ENCODE data around the gene BRICD5.

BRICD5 gene

DNA sequence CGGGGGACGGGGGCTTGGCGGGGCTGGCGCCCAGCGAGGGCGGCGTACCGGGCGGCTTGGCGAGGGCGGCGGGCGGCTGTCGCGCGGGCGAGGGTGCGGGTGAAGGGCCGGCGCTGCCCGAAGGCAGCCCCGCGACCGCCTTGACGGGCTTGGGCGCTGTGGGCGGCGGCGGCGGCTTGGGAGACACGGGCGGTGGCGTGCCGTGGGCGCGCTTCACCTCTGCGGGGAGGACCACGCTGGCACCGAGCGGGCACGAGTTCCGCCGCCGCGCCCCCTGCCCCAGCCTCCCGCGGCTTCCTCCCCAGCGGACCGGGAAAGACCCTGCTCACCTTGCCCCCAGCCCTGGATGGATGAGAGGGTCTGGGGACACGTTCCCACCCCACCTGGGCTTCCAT, 31.6 kb downstream of the BRICD5 start:
- no peak for DNase-seq

DNA sequence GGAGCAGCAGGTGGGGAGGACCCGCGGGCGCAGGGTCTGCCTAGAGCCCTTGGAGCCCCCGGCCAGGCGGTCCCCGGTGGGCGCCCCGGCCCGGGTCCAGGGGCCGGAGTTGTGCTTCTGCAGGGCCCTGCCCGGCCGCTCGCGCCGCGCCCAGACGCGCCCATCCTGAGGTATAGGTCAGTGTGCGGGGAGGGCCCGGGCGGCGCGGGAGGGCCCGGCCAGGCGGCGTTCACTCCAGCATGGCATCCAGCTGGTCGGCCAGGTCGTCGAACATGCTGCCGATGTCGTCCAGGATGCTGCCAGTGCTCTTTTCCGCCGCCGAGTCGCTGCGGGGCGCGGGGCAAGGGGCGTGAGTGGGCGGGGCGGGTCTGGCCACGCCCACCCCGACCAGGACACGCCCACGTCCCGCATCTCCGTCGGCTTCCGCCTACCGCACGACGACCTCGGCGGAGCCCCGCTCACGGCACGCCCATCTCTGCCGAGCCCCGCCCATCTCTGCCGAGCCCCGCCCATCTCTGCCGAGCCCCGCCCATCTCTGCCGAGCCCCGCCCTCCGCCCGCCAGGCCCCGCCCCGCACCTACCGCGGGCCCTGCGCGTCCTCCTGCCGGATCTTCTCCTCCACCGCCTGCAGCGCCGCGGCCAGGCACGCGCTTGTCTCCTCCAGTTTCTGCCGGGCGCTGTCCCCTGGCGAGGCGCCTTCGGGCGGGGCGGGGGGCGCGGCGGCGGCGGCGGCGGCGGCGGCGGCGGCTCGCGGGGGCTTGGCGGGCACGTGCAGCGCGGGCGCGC, 32.1 kb downstream of the BRICD5 start:
- DNase-seq, result peak; percentile 79

DNA sequence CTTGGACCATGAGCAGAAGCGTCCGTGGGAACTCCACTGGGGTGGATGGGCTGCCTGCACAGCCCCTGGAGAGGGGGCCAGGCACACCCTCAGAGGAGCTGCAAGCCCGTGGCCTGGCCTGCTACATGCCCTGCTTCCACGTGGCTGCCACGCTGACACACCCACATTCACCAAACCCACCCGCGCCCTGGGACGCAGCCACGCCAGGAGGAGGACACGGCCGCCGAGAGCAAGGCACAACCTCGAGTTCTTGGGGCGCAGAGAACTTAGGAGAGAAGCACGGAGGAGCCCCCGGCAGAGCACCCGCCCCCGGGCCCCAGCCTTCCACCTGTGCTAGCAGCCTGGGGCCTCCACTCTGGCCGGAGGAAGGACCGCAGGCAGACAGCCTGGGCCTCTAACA, 33.1 kb downstream of the BRICD5 start:
- DNase-seq, result no peak

DNA sequence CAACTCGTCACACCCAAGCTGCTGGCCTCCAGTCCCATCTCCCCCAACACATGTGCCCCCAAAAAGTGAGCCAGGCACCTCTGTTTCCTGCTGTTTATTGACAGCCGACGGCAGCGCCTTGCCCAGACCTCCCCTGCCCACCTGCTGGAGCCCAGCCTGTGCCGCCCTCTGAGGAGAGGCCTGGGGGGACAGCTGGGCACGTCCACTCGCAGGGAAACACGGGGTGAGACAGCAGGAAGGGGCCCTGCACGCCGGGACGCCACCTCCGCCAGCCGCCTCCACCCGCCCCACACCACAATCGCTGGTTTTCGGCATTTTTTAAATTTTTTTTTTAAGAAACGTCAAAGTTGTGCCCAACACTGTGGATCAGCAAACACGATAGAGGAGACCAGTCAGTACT, 33.6 kb downstream of the BRICD5 start:
- DNase-seq, result no peak

DNA sequence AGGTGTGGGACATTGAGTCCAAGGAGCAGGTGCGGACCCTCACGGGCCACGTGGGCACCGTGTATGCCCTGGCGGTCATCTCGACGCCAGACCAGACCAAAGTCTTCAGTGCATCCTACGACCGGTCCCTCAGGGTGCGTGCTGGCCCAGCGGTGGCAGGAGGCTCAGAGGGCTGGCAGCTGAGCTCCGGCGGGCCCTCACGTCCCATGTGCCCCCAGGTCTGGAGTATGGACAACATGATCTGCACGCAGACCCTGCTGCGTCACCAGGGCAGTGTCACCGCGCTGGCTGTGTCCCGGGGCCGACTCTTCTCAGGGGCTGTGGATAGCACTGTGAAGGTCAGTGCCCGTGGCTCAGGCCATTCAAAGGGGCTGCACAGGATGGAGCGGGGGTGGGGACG, 34.6 kb downstream of the BRICD5 start:
- DNase-seq, result no peak

DNA sequence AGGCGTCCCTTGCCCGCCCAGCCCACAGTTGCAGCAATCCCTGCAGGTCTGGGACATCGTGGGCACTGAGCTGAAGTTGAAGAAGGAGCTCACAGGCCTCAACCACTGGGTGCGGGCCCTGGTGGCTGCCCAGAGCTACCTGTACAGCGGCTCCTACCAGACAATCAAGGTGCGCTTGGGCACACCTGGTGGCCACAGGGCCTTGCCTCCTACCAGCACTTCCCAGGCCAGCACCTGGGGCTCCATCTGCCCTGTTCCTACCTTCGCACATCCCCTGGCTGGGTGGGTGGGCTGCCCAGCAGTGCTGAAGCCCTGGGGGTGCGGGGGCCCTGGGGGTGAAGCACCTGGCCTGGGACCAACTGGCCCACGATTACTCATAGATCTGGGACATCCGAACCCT, 35.2 kb downstream of the BRICD5 start:
- no peak for DNase-seq

DNA sequence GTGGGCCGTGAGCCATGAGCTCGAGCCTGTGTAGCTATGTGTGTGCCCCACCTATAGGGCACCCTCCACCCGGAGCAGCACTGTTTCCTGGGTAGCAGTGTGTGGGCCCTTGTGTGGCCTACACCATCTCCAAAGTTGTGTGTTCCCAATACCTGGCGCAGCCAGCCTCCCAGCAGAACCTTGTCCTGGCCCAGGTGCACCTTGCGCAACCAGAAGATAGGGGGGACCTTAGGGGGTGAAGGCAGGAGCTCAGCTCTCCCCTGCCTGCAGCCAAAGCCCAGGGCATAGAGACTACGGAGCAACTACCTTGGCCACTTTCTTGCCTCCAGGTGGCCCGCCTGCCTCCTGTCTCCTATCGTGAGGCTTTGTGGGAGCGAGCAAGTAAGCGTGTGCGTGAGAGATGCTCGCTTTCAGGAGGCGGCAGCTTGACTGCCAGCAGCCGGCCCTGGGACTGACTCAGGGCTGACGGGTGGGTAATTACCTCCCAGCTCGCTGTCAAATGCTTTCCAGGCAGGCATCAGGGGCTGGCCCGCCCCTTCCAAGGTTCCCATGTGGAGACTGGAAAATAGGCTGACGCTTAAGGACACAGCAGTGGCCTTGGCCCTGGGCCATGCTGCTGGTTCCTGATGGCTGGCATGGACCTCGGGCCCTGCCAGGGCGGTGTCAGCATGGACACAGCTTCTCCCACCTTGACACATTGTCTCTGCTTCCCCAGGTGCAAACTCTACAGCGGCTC, 36.1 kb downstream of the BRICD5 start:
- DNase-seq, result no peak

DNA sequence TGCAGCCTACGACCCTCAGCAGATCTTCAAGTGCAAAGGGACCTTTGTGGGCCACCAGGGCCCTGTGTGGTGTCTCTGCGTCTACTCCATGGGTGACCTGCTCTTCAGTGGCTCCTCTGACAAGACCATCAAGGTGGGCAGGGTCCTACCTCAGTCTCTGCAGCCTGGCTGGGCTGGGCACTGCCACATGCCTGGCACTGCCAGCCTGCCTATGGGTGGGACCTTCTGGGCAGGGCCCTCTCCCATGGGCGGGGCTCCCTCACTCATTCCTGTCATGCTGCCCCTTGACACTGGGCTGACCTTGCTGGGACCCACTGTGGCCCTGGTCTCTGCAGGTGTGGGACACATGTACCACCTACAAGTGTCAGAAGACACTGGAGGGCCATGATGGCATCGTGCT, 36.7 kb downstream of the BRICD5 start:
- no peak for DNase-seq

DNA sequence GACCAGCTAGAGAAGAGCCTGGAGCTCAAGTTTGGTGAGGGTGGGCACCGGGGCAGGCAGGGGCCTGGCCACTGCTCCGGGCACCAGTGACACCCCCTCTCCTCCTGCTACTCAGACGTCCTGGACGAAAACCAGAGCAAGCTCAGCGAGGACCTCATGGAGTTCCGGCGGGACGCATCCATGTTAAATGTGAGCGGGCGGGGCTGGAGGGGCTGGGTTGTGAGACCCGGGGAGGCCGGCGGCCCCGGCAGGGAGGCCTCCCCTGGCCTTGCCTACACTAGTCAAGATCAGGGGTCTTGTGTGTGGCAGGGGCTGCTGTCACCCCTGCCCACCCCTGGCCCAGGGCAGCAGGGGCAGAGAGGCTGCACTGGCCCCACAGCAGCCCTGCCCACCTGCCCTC, 37.3 kb downstream of the BRICD5 start:
- DNase-seq, result no peak

DNA sequence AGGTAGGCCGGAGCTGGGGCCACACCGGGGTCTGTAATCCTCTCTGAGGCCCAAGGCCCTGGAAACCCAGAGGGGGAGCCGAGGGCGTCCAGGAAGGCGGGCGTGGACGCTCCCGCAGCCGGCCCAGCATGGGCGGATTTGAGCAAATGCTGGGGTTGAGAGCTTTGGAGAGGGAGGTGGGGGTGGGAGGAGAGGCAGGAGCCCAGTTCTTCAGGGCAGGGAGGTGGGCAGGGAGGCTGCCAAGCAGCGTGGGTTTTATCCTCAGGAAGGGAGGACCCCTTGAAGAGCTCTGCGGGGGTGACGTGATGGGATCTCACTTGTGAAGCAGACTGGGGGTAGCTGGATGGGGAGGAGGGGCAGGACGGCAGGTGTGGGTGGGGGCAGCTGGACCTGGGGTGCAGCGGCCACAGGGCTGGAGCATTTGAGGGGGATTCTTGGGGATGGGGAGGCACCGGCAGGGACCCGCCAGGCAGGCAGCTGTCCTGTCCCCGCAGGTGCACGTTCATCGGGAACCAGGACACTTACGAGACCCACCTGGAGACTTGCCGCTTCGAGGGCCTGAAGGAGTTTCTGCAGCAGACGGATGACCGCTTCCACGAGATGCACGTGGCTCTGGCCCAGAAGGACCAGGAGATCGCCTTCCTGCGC, 37.9 kb downstream of the BRICD5 start:
- DNase-seq, result no peak

DNA sequence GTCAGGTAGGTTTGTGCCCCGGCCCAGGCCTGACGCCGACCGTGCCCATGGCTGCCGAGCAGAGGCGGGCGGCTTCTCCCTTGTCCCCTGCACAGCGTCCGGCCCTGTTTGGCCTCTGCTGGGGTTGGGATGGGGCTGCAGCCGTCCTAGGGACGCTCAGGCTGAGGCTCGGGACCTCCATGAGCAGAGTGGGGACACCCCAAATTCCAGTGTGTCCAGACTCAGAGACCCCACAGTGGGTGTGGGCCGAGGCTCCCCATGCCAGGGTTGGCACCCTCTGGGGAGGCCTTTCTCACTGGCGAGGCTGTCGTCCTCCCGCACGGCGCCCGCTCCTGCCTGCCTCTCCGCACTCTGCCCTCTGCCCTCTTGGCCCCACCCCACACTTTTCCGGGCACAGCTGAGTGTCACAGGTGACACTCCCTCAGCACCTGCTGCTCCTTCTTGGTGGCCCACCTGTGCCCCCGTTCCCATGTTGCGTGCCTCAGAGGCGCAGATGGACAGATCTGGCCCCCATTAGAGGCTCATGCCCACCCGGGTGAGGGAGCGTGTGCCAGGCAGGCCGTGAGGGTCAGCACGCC, 39.0 kb downstream of the BRICD5 start:
- DNase-seq, result no peak

DNA sequence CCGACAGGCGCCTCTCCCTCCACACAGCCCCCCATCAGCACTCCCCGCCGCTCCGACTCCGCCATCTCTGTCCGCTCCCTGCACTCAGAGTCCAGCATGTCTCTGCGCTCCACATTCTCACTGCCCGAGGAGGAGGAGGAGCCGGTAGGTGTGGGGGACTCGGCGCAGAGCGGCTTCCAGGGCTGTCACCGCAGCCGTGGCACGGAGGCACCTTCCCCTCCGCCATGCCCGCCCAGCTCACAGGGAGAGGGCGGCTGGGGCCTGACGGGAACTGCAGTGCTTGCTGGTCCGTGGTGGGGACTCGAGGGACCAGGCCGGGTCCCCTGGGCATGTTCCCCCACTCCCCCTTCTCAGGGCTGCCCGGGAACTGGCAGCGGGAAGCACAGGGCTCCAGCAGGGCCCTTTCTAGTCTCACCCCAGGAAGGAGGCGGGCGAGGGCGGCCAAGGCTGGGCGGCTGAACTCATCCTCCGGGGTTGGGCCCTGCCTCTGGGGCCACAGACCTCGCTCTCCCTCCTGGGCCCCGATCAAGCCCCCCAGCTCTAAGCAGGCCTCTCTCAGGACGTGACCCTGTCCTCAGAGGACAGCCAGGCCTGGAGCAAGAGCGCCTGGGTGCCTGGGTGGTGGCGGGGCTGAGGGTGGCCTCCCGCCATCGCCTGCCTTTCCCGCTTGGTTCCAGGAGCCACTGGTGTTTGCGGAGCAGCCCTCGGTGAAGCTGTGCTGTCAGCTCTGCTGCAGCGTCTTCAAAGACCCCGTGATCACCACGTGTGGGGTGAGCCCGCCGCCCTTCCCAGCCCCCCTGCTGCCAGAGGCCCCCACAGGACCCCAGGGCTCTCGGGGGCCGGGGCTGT, 39.9 kb downstream of the BRICD5 start:
- DNase-seq, result no peak

DNA sequence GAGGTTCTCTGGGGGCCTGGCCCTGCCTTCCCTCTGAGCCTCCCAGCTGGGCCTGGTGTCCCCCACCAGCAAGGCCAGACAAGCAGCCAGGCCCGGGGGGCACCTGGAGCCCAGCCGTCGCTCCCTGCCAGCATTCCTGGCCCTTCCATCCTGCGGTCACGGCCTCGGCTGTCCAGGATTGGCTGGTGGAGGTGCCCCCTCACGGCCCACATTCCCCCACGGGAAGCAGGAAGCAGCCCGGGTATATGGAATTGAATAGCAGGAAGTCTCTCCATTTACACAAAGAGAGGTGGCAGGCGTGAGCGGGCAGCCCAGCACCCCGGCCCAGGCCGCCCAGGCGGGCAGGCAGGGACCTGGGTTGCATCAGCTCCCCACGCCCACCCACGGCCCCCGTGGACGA, 40.6 kb downstream of the BRICD5 start:
- no peak for DNase-seq

DNA sequence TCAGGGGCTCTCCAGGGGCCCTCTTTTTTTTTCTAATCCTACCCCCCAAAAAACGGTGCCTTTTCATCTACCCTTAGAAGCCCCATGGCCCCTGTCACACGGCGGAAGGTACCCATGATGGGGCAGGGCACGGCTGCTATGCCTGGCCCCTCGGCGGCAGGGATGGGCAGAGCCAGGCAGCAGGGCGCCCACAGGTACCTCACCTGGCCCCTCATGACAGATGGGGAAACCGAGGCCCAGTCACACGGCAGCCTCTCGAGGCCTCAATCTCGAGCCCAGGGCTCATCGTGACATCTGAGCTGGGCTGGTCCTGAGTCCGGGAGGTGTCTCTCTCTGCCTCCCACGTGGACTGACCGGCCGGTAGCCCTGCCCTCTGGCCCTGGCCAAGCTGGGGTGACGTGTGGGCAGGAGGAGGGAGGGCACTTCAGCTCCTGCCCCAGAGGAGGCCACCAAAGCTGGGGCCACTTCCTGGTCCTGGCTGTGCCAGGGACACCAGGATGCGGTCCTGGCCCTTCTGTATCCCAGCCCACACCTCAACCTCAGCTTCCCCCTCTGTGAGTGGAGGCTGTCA, 43.5 kb downstream of the BRICD5 start:
- DNase-seq, result no peak

DNA sequence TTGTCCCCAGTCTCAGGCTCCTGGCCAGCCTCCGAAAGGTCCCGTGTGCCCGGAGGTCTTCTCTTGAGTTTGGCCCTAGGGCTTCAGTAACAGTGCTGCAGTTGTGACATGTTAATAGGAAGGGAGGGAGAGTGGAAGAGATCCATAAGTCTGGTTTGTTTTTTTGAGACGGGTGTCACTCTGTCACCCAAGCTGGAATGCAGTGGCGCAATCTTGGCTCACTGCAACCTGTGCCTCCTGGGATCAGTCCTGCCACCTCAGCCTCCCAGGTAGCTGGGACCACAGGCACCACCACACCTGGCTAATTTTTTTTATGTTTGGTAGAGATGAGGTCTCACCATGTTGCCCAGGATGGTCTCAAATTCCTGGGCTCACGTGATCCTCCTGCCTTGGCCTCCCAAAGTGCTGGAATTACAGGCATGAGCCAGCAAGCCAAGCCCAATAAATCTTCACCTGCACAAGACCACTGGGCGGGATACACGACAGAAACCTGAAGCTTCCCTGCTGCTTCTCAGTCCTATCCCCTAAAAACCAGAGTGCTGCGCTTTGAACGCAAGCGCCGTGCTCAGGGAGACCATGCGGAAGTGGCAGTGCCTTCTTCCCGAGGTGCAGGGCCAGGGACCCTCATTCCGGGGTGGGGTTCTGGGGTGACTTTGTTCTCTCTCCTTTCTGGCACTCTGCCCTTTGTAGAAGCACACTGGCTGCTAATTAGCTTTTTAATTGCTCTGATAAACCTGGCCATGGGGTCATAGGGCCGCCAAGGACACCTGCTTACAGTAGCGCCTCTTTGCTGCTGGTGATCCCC, 44.2 kb downstream of the BRICD5 start:
- DNase-seq, result no peak

DNA sequence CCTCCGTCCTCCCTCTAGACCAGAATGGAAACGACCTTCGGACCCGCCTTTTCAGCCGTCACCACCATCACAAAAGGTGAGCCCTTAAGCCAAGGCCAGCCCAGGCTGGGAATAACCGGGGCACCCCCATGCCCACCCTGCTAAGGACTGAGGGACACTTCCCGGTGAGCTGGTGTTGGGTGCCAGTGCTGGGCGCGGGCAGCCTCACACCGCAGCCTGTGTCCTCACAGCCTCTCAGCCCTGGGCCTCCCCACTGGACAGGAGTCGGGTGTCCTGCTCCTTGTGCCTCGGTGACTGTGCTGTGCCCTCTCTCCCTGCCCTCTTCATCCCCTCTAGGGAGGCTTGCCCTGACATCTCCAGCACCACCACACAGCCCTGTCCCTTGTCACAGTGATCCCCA, 44.8 kb downstream of the BRICD5 start:
- no peak for DNase-seq

DNA sequence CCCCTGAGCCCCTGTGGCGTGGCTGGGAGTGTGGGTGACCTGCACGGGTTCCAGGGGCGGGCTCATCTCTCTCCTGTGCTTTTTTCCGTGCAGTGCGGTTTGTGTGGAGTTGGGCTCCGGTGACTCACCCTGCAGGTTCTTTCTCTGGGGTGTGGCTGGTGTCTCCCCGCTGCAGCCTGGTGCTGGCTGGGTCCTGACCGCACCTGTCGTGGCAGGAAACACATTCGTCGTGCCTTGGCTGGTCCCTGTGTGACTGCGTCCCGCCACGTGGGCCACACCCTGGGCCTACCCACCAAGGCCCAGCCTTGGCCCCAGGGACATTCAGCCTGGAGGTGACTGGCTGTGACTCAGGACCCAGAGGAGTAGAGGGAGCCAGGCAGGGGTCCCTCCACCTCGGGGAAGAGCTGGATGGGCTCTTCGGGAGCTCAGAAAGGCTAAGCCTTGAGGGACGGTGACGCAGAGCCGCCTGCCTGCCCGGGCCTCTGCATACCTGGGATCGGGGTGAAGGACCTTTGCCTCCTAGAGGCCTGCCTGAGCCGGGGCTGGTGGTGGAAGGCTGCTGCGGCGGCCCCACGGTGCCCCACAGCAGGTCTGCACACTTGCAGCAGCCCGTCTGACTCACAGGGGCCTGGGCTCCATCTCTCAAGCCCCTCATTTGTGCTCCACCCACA, 47.3 kb downstream of the BRICD5 start:
- no peak for DNase-seq

DNA sequence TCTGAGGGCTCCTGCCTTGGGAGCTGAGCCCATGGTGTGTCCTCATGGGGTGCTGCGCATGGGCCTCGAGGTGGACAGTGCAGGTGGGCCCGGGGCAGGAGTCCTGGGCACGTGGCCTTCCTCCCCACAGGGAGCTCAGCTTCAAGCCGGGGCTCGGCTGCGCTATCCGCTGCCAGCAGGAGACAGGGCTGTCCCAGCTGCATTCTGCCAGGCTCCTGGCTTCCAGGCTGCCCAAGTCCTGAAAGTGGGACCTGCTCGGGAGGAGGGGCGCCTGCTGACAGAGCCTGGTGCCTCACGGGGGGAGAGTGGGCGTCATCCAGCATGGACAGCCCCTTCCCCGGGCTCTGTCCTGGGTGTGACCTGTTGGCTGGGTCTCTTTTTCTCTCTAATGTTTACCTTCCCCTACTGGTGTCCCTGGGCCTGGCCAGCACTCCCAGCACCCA, 48.0 kb downstream of the BRICD5 start:
- no peak for DNase-seq

DNA sequence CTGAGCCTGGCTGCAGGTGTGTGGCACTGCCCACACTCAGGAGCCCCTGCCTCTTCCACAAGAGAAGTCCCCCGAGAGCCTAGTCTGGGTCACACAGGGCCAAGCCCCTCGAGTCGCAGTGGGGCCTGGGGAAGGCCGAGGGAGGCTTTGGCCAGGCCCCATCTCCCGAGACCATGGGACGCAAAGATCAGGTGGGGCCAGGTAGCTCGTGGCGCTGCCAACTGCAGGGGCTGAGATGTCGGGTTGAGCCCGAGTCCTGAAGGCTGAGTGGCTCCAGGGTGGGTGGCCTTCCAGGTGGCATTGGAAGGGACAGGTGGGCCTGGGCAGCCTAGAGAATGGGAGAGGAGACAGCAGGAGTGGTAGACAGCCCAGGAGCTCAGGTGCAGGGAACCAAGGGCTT, 48.8 kb downstream of the BRICD5 start:
- no peak for DNase-seq

DNA sequence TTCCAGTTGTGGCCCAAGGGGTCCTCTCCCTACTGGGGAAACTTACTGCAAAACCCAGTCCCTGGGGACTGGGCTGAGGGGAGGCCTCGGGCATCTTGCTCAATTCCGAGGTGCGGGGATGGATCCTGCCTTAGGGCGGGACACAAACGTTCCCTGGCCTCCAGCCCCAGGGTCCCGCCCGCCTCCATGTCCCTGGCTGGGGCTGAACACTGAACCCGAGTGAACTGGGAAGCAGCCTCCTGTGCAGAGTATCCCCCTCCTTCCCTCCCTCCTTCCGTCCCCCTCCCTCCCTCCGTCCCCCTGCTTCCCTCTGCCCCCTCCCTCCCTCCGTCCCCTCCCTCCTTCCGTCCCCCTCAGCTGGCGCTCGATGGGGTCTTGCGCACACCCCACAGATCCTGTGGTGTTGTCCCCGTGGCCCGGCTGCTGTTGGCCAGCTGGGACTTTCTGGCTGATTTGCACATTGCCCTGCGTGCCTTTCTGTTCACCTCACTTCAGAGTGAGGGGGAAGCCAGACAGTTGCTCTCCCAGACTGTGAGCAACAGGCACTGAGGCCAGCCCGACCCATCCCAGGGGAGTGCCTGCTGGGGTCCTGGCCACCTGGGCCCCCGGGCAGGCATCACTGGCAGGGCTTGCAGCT, 49.6 kb downstream of the BRICD5 start:
- DNase-seq, result no peak
